Gastroesophageal sphincter (tissue), 4 donors: ENCODE results near the gene KIFAP3. TPM values are rescaled to one million over a fixed set of nuclear protein-coding genes. Genes with fewer than 3 reads are reported as not detected.

Source experiments
- ATAC-seq: fragments of 150-250 bp; one replicate; pipeline ENCODE4 v1.9.1; 2016; ENCODE audit warnings: mild to moderate bottlenecking, moderate library complexity
- H3K27ac ChIP-seq, 4 donors: fragments of 200-600 bp; sonication (generic) in 3 of 4; 1 replicate in 3 of 4; 2 replicates in 1 of 4; pipeline ENCODE4 v1.5.1; 2016 to 2019
- H3K27me3 ChIP-seq: fragments of 200-600 bp; sonication (generic); one replicate; pipeline ENCODE4 v1.5.1; 2019
- H3K36me3 ChIP-seq, 2 donors: fragments of 200-600 bp; sonication (generic); one replicate each; pipeline ENCODE4 v1.5.1; 2019; ENCODE audit warnings: control low read depth in 1 of 2
- H3K4me1 ChIP-seq, 3 donors: fragments of 200-600 bp; sonication (generic); 1 replicate in 2 of 3; 2 replicates in 1 of 3; pipeline ENCODE4 v1.5.1; 2016 to 2019; ENCODE audit warnings: control low read depth in 2 of 3
- H3K4me3 ChIP-seq, 2 donors: fragments of 200-600 bp; sonication (generic); one replicate each; pipeline ENCODE4 v1.5.1; 2019; ENCODE audit warnings: mild to moderate bottlenecking in 1 of 2, moderate library complexity in 1 of 2
- H3K9me3 ChIP-seq, 3 donors: fragments of 200-600 bp; sonication (generic); one replicate each; pipeline ENCODE4 v1.5.1; 2017 to 2019; ENCODE audit warnings: control low read depth in 2 of 3
- CTCF ChIP-seq, 4 experiments: fragments of 200-600 bp in 2 of 4; fragments of 450-650 bp in 2 of 4; sonication (generic) in 1 of 4; IDR thresholded peaks; one replicate each; pipeline ENCODE4 v1.5.1; 2017 to 2019; ENCODE audit warnings: antibody characterized with exemption in 4 of 4, mild to moderate bottlenecking in 2 of 4, moderate library complexity in 2 of 4
- EP300 ChIP-seq: sonication (generic); formaldehyde crosslinking; IDR thresholded peaks from one replicate; pipeline ENCODE4 v1.6.1; 2017; ENCODE audit warnings: antibody characterized with exemption, mild to moderate bottlenecking
- POLR2A ChIP-seq, 2 donors: fragments of 450-650 bp; IDR thresholded peaks; one replicate each; pipeline ENCODE4 v1.6.1; 2017; ENCODE audit warnings: antibody characterized with exemption in 2 of 2, mild to moderate bottlenecking in 2 of 2, moderate library complexity in 1 of 2
- POLR2AphosphoS5 ChIP-seq: sonication (generic); formaldehyde crosslinking; IDR thresholded peaks from one replicate; pipeline ENCODE4 v1.6.1; 2017; ENCODE audit warnings: antibody characterized with exemption
- WGBS, 2 donors: methylation state at CpG; one replicate each; pipeline ENCODE4 v1.1.5; 2018; ENCODE audit warnings: low coverage in 1 of 2; 5-methylcytosine and 5-hydroxymethylcytosine counted together
- total RNA-seq, 4 donors: library from RNA; depleted of rRNA; stranded (reverse); fragments of >200 nt; gene quantifications; one replicate each; pipeline ENCODE4 v1.1.0, GENCODE V29; 2016

Gene KIFAP3
- total RNA-seq, 4 donors from 2014 or later: 25.5 to 42.9 (median 36.6) TPM

- TF ChIP-seq POLR2A (IDR thresholded peaks at IDR 0.05) (no peak), POLR2AphosphoS5 (no peak), CTCF (IDR thresholded peaks at IDR 0.05) (no peak), EP300 (no peak)
- no peak for ATAC-seq
- H3K36me3 ChIP-seq: peaks cover 0 to 61% of the 10 kb centered on the region in 2 donors
- 96% methylated on average over 2 of the region's 2 CpGs for WGBS, 2 donors
- H3K4me1 ChIP-seq: peaks cover 0 to 15% (median 0%) of the 10 kb centered on the region in 3 donors
- no peaks in the 10 kb centered on the region for H3K27me3 ChIP-seq
- no peaks in the 10 kb centered on the region for H3K9me3 ChIP-seq
- H3K4me3 ChIP-seq: no peak overlapping the region
- H3K27ac ChIP-seq: no peak overlapping the region
Measured at GRCh38 chr1:169885207-169885606, 189.3 kb downstream of the KIFAP3 start.

GRCh38 chr1:169884634-169885033 is 189.9 kb downstream of the KIFAP3 start:
- Histone ChIP-seq H3K4me1 (peaks cover 0 to 15% (median 0%) of the 10 kb centered on the region in 3 donors), H3K36me3 (peaks cover 0 to 61% of the 10 kb centered on the region in 2 donors)

GRCh38 chr1:169882039-169882511 is 192.4 kb downstream of the KIFAP3 start:
- Histone ChIP-seq H3K36me3 (peaks cover 0 to 65% of the 10 kb centered on the region in 2 donors), H3K4me1 (peaks cover 0 to 31% (median 4%) of the 10 kb centered on the region in 3 donors), H3K27ac (no peak overlapping the region), H3K9me3 (no peaks in the 10 kb centered on the region), H3K4me3 (no peak overlapping the region), H3K27me3 (no peaks in the 10 kb centered on the region)
- no peak for TF ChIP-seq POLR2AphosphoS5
- no peak for TF ChIP-seq EP300
- TF ChIP-seq CTCF (IDR thresholded peaks at IDR 0.05): no peak
- TF ChIP-seq POLR2A (IDR thresholded peaks at IDR 0.05): no peak
- 80% methylated on average over 1 of the region's 20 CpGs; no CpG with 5 or more reads in 1 of the 2 donors for WGBS, 2 donors
- no peak for ATAC-seq

More at GRCh38 chr1:169884634-169885033, 189.9 kb downstream of the KIFAP3 start:
- no peak for ATAC-seq
- no peaks in the 10 kb centered on the region for H3K9me3 ChIP-seq
- no peak for TF ChIP-seq CTCF (IDR thresholded peaks at IDR 0.05)
- no peak for TF ChIP-seq EP300
- no peaks in the 10 kb centered on the region for H3K27me3 ChIP-seq
- H3K27ac ChIP-seq: no peak overlapping the region
- no peak overlapping the region for H3K4me3 ChIP-seq

- Histone ChIP-seq H3K36me3 (peaks cover 5 to 71% of the 10 kb centered on the region in 2 donors), H3K27ac (peak overlapping the region in 1 of 4 donors; percentile 11)
- 76 to 80% methylated on average over 3 to 4 of the region's 4 CpGs for WGBS, 2 donors
Measured at GRCh38 chr1:169879034-169879840, 195.3 kb downstream of the KIFAP3 start.

More at GRCh38 chr1:169879034-169879840, 195.3 kb downstream of the KIFAP3 start:
- no peak for TF ChIP-seq EP300
- TF ChIP-seq POLR2A (IDR thresholded peaks at IDR 0.05): no peak
- TF ChIP-seq POLR2AphosphoS5: no peak
- no peak for TF ChIP-seq CTCF (IDR thresholded peaks at IDR 0.05)
- ATAC-seq: no peak
- H3K27me3 ChIP-seq: no peaks in the 10 kb centered on the region
- peaks cover 0 to 28% (median 4%) of the 10 kb centered on the region in 3 donors for H3K4me1 ChIP-seq
- H3K4me3 ChIP-seq: no peak overlapping the region
- H3K9me3 ChIP-seq: no peaks in the 10 kb centered on the region
